Naive thymus-derived CD4-positive, alpha-beta T cell (primary cell): Measurements from ENCODE around the gene MAGI3. TPM values are rescaled to one million over a fixed set of nuclear protein-coding genes. Genes with fewer than 3 reads are reported as not detected.
"Not testable (repeated sequence)": the region's sequence is repeated elsewhere in the genome, so short reads cannot be mapped to it uniquely, and the experiment has no call there.

ENCODE experiments used
- ATAC-seq: fragments of 150-1000 bp; cut with Tn5 transposase; 2 replicates; pipeline ENCODE4 v1.10.0; 2021; ENCODE audit warnings: mild to moderate bottlenecking, moderate library complexity
- CTCF ChIA-PET: fragments of 350-600 bp; sonication (Branson Sonifier 250); formaldehyde crosslinking; loops from one replicate; lab custom pipeline; 2021; ENCODE audit warnings: antibody characterized with exemption; lab: Charles Lee
- POLR2A ChIA-PET: fragments of 350-600 bp; sonication (Branson Sonifier 250); formaldehyde crosslinking; loops from one replicate; lab custom pipeline; 2021; ENCODE audit warnings: antibody characterized with exemption, inconsistent platforms; lab: Charles Lee
- DNase-seq, 9 donors: peaks; one replicate each; pipeline versions ENCODE4 v3.0.0 to v3.0.0-alpha.2; 2020 to 2022; ENCODE audit warnings: mixed read lengths in 1 of 9
- H3K27ac ChIP-seq: one replicate; pipeline ENCODE4 v1.7.0; 2013; ENCODE audit warnings: mild to moderate bottlenecking, low read depth, low read length, moderate library complexity
- H3K27me3 ChIP-seq, 2 donors: one replicate each; pipeline ENCODE4 v1.7.0; 2013; ENCODE audit warnings: low read length in 2 of 2, mild to moderate bottlenecking in 2 of 2, moderate library complexity in 2 of 2; ENCODE audit not compliant: control insufficient read depth in 2 of 2, insufficient read depth in 2 of 2
- H3K36me3 ChIP-seq, 3 experiments: 1 replicate in 2 of 3; 2 replicates in 1 of 3; pipeline ENCODE4 v1.7.0; 2013; ENCODE audit warnings: low read length in 3 of 3, mild to moderate bottlenecking in 3 of 3, moderate library complexity in 1 of 3; ENCODE audit not compliant: insufficient read depth in 3 of 3, control insufficient read depth in 2 of 3
- H3K4me1 ChIP-seq, 2 donors: one replicate each; pipeline ENCODE4 v1.7.0; 2013; ENCODE audit warnings: low read length in 2 of 2, mild to moderate bottlenecking in 2 of 2, moderate library complexity in 1 of 2; ENCODE audit not compliant: control insufficient read depth in 2 of 2, insufficient read depth in 2 of 2
- H3K4me3 ChIP-seq: 2 replicates; pipeline ENCODE4 v1.7.0; 2013; ENCODE audit warnings: mild to moderate bottlenecking, low read length
- H3K9me3 ChIP-seq, 3 experiments: 1 replicate in 2 of 3; 2 replicates in 1 of 3; pipeline ENCODE4 v1.7.0; 2013; ENCODE audit warnings: low read length in 3 of 3; ENCODE audit not compliant: control insufficient read depth in 2 of 3
- H3K27ac Mint-ChIP-seq, 9 donors: one replicate each; pipeline ENCODE4 v1.8.0; 2020 to 2022; ENCODE audit warnings: mixed read lengths in 9 of 9, mild to moderate bottlenecking in 8 of 9, moderate library complexity in 5 of 9, inconsistent platforms in 2 of 9
- H3K27me3 Mint-ChIP-seq, 5 donors: one replicate each; pipeline ENCODE4 v1.8.0; 2021 to 2022; ENCODE audit warnings: mixed read lengths in 5 of 5, mild to moderate bottlenecking in 1 of 5
- H3K36me3 Mint-ChIP-seq, 5 donors: one replicate each; pipeline ENCODE4 v1.8.0; 2020 to 2022; ENCODE audit warnings: mixed read lengths in 5 of 5, mild to moderate bottlenecking in 3 of 5, inconsistent platforms in 1 of 5
- H3K4me1 Mint-ChIP-seq, 7 donors: one replicate each; pipeline ENCODE4 v1.8.0; 2020 to 2022; ENCODE audit warnings: mixed read lengths in 7 of 7, mild to moderate bottlenecking in 3 of 7, inconsistent platforms in 1 of 7
- H3K4me3 Mint-ChIP-seq, 10 donors: one replicate each; pipeline ENCODE4 v1.8.0; 2020 to 2022; ENCODE audit warnings: mild to moderate bottlenecking in 10 of 10, mixed read lengths in 10 of 10, moderate library complexity in 6 of 10, inconsistent platforms in 2 of 10
- H3K9me3 Mint-ChIP-seq, 11 donors: one replicate each; pipeline ENCODE4 v1.8.0; 2020 to 2022; ENCODE audit warnings: mixed read lengths in 11 of 11, mild to moderate bottlenecking in 4 of 11, inconsistent platforms in 1 of 11, moderate library complexity in 1 of 11
- intact Hi-C, 2 donors: fragments of 100-400 bp; cut with micrococcal nuclease; formaldehyde crosslinking; loops; one replicate each; pipeline ENCODE4 v1.15.1; 2023
- polyA plus RNA-seq, 2 donors: library from polyadenylated mRNA; unstranded; fragments of 300-500 nt; fragmentation: Illumina TruSeq; gene quantifications; one replicate each; pipeline ENCODE4 v1.2.3, GENCODE V29; 2021
- total RNA-seq, 6 experiments: library from RNA in 5 of 6; stranded (reverse) in 5 of 6; gene quantifications; 1 replicate in 5 of 6; 2 replicates in 1 of 6; pipeline ENCODE4 v1.2.3 and lab custom pipeline; 2021 to 2026

Gene MAGI3
- total and polyA plus RNA-seq, 7 experiments from 2014 or later, result 3.6 to 8.8 (median 6.6) TPM

GRCh38 chr1:113581323-113581722, 191.0 kb downstream of the MAGI3 start:
- Mint-ChIP-seq H3K27ac (no peak overlapping the region), H3K4me3 (no peak overlapping the region), H3K27me3 (no peaks in the 10 kb centered on the region), H3K36me3 (peaks cover 0 to 25% (median 15%) of the 10 kb centered on the region in 5 donors), H3K9me3 (peaks cover 0 to 5% (median 0%) of the 10 kb centered on the region in 11 donors), H3K4me1 (no peaks in the 10 kb centered on the region)
- H3K27ac ChIP-seq, result no peak overlapping the region
- H3K27me3 ChIP-seq, result no peaks in the 10 kb centered on the region
- H3K9me3 ChIP-seq, result no peaks in the 10 kb centered on the region
- intact Hi-C loops, result no loop called here
- ChIA-PET CTCF (no interaction called here), POLR2A (no interaction called here)
- no peak for DNase-seq
- no peak for ATAC-seq
- H3K36me3 ChIP-seq, result no peaks in the 10 kb centered on the region
- H3K4me3 ChIP-seq, result no peak overlapping the region
- H3K4me1 ChIP-seq, result no peaks in the 10 kb centered on the region

DNA sequence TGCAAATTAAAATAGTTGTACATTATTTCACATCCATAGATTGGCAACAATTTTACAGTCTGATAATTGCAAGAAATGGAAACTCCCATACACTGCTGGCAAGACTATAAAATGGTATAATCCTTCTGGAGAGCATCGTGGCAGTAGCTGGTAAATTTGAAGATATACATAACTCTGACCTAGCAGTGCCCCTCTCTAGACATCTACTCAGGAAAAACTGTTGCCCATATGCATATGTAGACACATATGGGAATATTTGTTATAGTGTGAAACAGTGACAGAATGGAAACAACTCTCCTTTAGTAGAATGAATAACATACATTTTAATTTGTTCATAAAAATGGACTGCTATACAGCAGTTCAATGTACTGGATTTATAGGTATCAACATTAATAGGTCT, 191.8 kb downstream of the MAGI3 start:
- no peak overlapping the region for H3K27ac ChIP-seq
- ATAC-seq (no peak), DNase-seq (no peak)
- H3K27ac Mint-ChIP-seq, result no peak overlapping the region
- no peak overlapping the region for H3K4me3 ChIP-seq
- H3K36me3 Mint-ChIP-seq, result peaks cover 0 to 25% (median 15%) of the 10 kb centered on the region in 5 donors
- ChIA-PET POLR2A (no interaction called here), CTCF (no interaction called here)
- H3K9me3 ChIP-seq, result no peaks in the 10 kb centered on the region
- peaks cover 0 to 3% (median 0%) of the 10 kb centered on the region in 11 donors for H3K9me3 Mint-ChIP-seq
- H3K4me1 Mint-ChIP-seq, result no peaks in the 10 kb centered on the region
- H3K4me1 ChIP-seq, result no peaks in the 10 kb centered on the region
- H3K36me3 ChIP-seq, result no peaks in the 10 kb centered on the region
- intact Hi-C loops, result no loop called here
- H3K27me3 Mint-ChIP-seq, result no peaks in the 10 kb centered on the region
- no peaks in the 10 kb centered on the region for H3K27me3 ChIP-seq
- H3K4me3 Mint-ChIP-seq, result no peak overlapping the region

DNA sequence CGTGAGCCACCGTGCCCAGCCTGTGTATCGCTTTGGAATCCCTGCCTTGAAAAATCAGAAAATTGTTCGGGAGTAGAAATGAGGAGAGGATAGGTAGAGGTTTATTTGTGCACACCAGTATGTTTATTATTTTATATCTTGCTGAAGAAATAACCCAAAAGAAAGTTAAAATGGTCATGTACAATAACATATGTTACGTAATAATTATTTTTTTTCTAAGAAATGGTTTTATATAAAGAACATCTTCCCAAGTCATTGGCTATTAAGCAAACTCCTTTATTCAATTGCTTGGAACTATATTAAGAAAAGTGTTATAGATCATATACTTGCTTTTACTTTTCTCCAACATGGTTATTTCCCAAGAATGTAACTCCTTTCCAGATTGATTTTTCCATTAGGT, 197.2 kb downstream of the MAGI3 start:
- DNase-seq, result no peak
- no peaks in the 10 kb centered on the region for H3K4me1 ChIP-seq
- no peaks in the 10 kb centered on the region for H3K36me3 ChIP-seq
- H3K9me3 Mint-ChIP-seq, result no peaks in the 10 kb centered on the region
- no peaks in the 10 kb centered on the region for H3K27me3 ChIP-seq
- H3K4me3 Mint-ChIP-seq, result no peak overlapping the region
- H3K27ac Mint-ChIP-seq, result no peak overlapping the region
- H3K4me3 ChIP-seq, result no peak overlapping the region
- H3K27me3 Mint-ChIP-seq, result no peaks in the 10 kb centered on the region
- intact Hi-C loops, result no loop called here
- no peak for ATAC-seq
- no peak overlapping the region for H3K27ac ChIP-seq
- no peaks in the 10 kb centered on the region for H3K9me3 ChIP-seq
- ChIA-PET CTCF (no interaction called here), POLR2A (no interaction called here)
- H3K36me3 Mint-ChIP-seq, result peaks cover 0 to 26% (median 19%) of the 10 kb centered on the region in 5 donors
- no peaks in the 10 kb centered on the region for H3K4me1 Mint-ChIP-seq

DNA sequence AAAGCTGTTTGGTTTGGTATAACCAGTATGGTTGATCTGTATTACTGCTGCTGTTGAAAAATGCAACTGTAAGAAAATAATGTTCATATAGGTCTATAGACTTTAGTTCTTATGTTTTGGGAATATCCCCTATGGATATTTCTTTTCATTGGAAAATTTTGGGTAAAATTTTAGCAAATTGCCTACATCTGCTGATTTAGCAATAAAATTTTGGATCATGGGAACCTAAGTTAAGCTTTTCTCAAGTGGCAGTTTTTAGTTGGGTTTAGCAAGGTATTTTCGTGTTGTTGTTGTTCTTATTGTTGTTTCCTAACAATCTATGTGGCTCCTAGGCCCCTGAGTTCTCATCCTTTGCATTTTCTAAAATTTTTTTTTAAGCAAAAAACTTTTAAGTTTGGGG, 201.9 kb downstream of the MAGI3 start:
- H3K4me3 ChIP-seq, result no peak overlapping the region
- ATAC-seq, result no peak
- no peak for DNase-seq

DNA sequence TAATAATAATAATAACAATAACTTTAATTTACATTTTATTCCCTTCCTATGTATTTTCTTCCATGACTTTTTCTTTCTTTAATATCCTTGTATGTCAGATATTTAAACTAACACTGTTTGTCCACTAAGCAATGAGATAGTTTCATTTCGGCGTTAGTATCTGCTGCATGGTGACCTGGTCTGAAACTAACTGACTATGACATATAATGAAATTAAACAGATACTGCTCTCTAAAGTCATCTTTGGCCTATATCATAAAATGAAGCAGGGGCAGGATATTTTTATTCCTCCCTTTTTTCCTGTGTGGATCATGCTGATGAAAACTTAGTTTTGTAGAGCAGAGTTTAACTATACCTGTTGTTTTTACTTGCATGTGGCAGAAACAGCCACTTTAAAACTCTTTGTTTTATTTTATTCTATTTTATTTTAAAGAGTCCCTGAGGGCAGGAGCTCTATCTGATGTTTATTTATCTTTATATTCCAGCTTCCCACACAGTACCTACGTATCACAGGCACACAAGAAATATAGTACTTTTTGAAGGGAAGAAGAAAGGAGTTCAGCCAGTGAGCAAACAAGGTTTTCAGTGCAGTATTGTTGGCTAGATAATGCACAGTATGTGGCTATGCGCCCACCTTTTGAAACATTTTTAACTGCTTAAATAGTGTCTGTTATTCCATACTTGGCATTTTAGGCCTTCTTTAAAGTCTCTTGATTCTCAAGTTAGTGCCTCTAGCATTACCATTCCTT, 203.4 kb downstream of the MAGI3 start:
- H3K4me3 ChIP-seq, result no peak overlapping the region
- H3K4me3 Mint-ChIP-seq, result no peak overlapping the region
- peaks cover 0 to 11% (median 0%) of the 10 kb centered on the region in 3 experiments for H3K9me3 ChIP-seq
- peaks cover 0 to 7% (median 0%) of the 10 kb centered on the region in 3 experiments for H3K36me3 ChIP-seq
- H3K4me1 ChIP-seq, result no peaks in the 10 kb centered on the region
- no peak overlapping the region for H3K27ac ChIP-seq
- ATAC-seq (no peak), DNase-seq (no peak)
- CTCF ChIA-PET, result no interaction called here
- no peaks in the 10 kb centered on the region for H3K4me1 Mint-ChIP-seq
- intact Hi-C loops, result no loop called here
- H3K27ac Mint-ChIP-seq, result no peak overlapping the region
- H3K36me3 Mint-ChIP-seq, result peaks cover 14 to 67% (median 48%) of the 10 kb centered on the region in 5 donors
- POLR2A ChIA-PET, result no interaction called here
- H3K9me3 Mint-ChIP-seq, result peaks cover 3 to 35% (median 26%) of the 10 kb centered on the region in 11 donors
- H3K27me3 Mint-ChIP-seq, result no peaks in the 10 kb centered on the region
- H3K27me3 ChIP-seq, result no peaks in the 10 kb centered on the region

More for the DNA sequence above, 201.9 kb downstream of the MAGI3 start:
- H3K27ac Mint-ChIP-seq, result no peak overlapping the region
- Histone ChIP-seq H3K27me3 (no peaks in the 10 kb centered on the region), H3K36me3 (peaks cover 0 to 7% (median 0%) of the 10 kb centered on the region in 3 experiments), H3K4me1 (no peaks in the 10 kb centered on the region), H3K27ac (no peak overlapping the region), H3K9me3 (peaks cover 0 to 6% (median 0%) of the 10 kb centered on the region in 3 experiments)
- no peak overlapping the region for H3K4me3 Mint-ChIP-seq
- peaks cover 9 to 56% (median 45%) of the 10 kb centered on the region in 5 donors for H3K36me3 Mint-ChIP-seq
- ChIA-PET CTCF (no interaction called here), POLR2A (no interaction called here)
- no peaks in the 10 kb centered on the region for H3K4me1 Mint-ChIP-seq
- H3K27me3 Mint-ChIP-seq, result no peaks in the 10 kb centered on the region
- H3K9me3 Mint-ChIP-seq, result peaks cover 3 to 23% (median 14%) of the 10 kb centered on the region in 11 donors
- intact Hi-C loops, result no loop called here

- H3K27ac Mint-ChIP-seq, H3K4me1 Mint-ChIP-seq, POLR2A ChIA-PET: not testable (repeated sequence)
Measured at GRCh38 chr1:113604466-113604865, 214.2 kb downstream of the MAGI3 start.

GRCh38 chr1:113605146-113605545, 214.8 kb downstream of the MAGI3 start:
- no peak overlapping the region for H3K4me3 ChIP-seq
- DNase-seq, result no peak
- Mint-ChIP-seq H3K36me3 (peaks cover 2 to 13% (median 9%) of the 10 kb centered on the region in 5 donors), H3K27ac (no peak overlapping the region), H3K4me1 (peaks cover 0 to 9% (median 0%) of the 10 kb centered on the region in 7 donors), H3K4me3 (no peak overlapping the region), H3K9me3 (peaks cover 0 to 20% (median 5%) of the 10 kb centered on the region in 11 donors), H3K27me3 (peaks cover 0 to 2% (median 0%) of the 10 kb centered on the region in 5 donors)
- H3K9me3 ChIP-seq, result no peaks in the 10 kb centered on the region
- H3K27me3 ChIP-seq, result no peaks in the 10 kb centered on the region
- H3K4me1 ChIP-seq, result no peaks in the 10 kb centered on the region
- H3K36me3 ChIP-seq, result no peaks in the 10 kb centered on the region
- CTCF ChIA-PET, result no interaction called here
- ATAC-seq, result no peak
- POLR2A ChIA-PET, result no interaction called here
- H3K27ac ChIP-seq, result no peak overlapping the region
- intact Hi-C loops, result no loop called here

More at GRCh38 chr1:113604466-113604865, 214.2 kb downstream of the MAGI3 start:
- H3K9me3 Mint-ChIP-seq, result peaks cover 0 to 20% (median 5%) of the 10 kb centered on the region in 11 donors
- H3K4me1 ChIP-seq, H3K4me3 ChIP-seq, H3K9me3 ChIP-seq, CTCF ChIA-PET, H3K27me3 Mint-ChIP-seq, ATAC-seq, H3K4me3 Mint-ChIP-seq, H3K27me3 ChIP-seq, H3K27ac ChIP-seq, DNase-seq, H3K36me3 ChIP-seq: not testable (repeated sequence)
- intact Hi-C loops, result loop anchor here in 1 of 2 donors (5.0 kb wide), 1 partner anchor 647 kb away; the partner anchor contains the start of gene SLC16A1
- peaks cover 0 to 13% (median 7%) of the 10 kb centered on the region in 5 donors for H3K36me3 Mint-ChIP-seq
